ENCODE data around the gene BNIP3.
"Not testable (repeated sequence)": the region's sequence is repeated elsewhere in the genome, so short reads cannot be mapped to it uniquely, and the experiment has no call there.

Gene BNIP3

GRCh38 chr10:131977323-131978096, 4.2 kb downstream of the BNIP3 start:
- DNase-seq (ENCODE audit: low read depth): no peak

GRCh38 chr10:131975796-131976195, 5.9 kb downstream of the BNIP3 start:
- no peak for DNase-seq (ENCODE audit: low read depth)

GRCh38 chr10:131975003-131975402, 6.7 kb downstream of the BNIP3 start:
- no peak for DNase-seq (ENCODE audit: low read depth)

GRCh38 chr10:131974034-131974817, 7.5 kb downstream of the BNIP3 start:
- DNase-seq (ENCODE audit: low read depth): no peak

GRCh38 chr10:131973160-131973951, 8.4 kb downstream of the BNIP3 start:
- DNase-seq (ENCODE audit: low read depth): no peak

- peak; percentile 44 for DNase-seq (ENCODE audit: low read depth)
These were observed 9.2 kb downstream of the BNIP3 start for GRCh38 chr10:131972474-131973071.

GRCh38 chr10:131971591-131971990, 10.1 kb downstream of the BNIP3 start:
- no peak for DNase-seq (ENCODE audit: low read depth)

GRCh38 chr10:131970946-131971345, 10.8 kb downstream of the BNIP3 start:
- DNase-seq (ENCODE audit: low read depth): no peak

- no peak for DNase-seq (ENCODE audit: low read depth)
These were observed 12.8 kb downstream of the BNIP3 start for GRCh38 chr10:131968949-131969348.

- no peak for DNase-seq (ENCODE audit: low read depth)
These were observed 17.4 kb downstream of the BNIP3 start for GRCh38 chr10:131964298-131964697.

- DNase-seq (ENCODE audit: low read depth): no peak
These were observed 17.9 kb downstream of the BNIP3 start for GRCh38 chr10:131963811-131964210.

GRCh38 chr10:131963350-131963749, 18.4 kb downstream of the BNIP3 start:
- no peak for DNase-seq (ENCODE audit: low read depth)

- DNase-seq (ENCODE audit: low read depth): no peak
These were observed 19.7 kb downstream of the BNIP3 start for GRCh38 chr10:131961777-131962662.

- no peak for DNase-seq (ENCODE audit: low read depth)
These were observed 20.5 kb downstream of the BNIP3 start for GRCh38 chr10:131961047-131961776.

GRCh38 chr10:131960631-131961046, 21.1 kb downstream of the BNIP3 start:
- no peak for DNase-seq (ENCODE audit: low read depth)

GRCh38 chr10:131959841-131960240, 21.9 kb downstream of the BNIP3 start:
- DNase-seq (ENCODE audit: low read depth): no peak

GRCh38 chr10:131955591-131956340, 26.0 kb downstream of the BNIP3 start:
- no peak for DNase-seq (ENCODE audit: low read depth)

GRCh38 chr10:131954356-131954965, 27.3 kb downstream of the BNIP3 start:
- no peak for DNase-seq (ENCODE audit: low read depth)

- not testable (repeated sequence) for DNase-seq (ENCODE audit: low read depth)
These were observed 31.8 kb downstream of the BNIP3 start for GRCh38 chr10:131949908-131950307.
